ENCODE results near the gene KCTD12.

DNA sequence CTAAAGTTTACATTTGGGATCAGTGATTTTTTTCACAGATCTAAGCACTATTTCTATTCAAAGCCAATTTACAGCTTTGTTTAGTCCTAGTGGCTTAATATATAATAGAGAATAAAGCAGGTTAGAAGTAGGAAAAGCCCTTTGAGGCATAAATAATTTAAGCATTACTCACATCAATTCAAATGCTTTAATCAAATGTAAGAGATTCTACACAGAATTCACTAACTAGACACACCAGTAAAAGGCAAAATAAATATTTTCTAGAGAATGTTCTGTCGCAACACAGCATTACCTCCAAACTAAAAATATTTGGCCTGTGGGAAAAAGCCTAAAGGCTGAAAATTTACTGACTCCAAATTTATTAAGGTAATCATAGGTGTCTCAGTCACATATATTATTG lies 31.3 kb downstream of the KCTD12 start:
- TF ChIP-seq CTCF (IDR thresholded peaks at IDR 0.05; ENCODE audit: low read length) = no peak
- no peak for TF ChIP-seq EZH2phosphoT487 (IDR thresholded peaks at IDR 0.05; ENCODE audit: low read length)
